GM18517 (cell line): ENCODE measurements around the gene DNAH2.

ENCODE experiments used
- ATAC-seq: cut with Tn5 transposase; IDR thresholded peaks from one replicate; pipeline ENCODE4 v1.9.1; 2021; ENCODE audit warnings: mild to moderate bottlenecking, moderate library complexity; ENCODE audit not compliant: unreplicated experiment

DNAH2 gene

DNA sequence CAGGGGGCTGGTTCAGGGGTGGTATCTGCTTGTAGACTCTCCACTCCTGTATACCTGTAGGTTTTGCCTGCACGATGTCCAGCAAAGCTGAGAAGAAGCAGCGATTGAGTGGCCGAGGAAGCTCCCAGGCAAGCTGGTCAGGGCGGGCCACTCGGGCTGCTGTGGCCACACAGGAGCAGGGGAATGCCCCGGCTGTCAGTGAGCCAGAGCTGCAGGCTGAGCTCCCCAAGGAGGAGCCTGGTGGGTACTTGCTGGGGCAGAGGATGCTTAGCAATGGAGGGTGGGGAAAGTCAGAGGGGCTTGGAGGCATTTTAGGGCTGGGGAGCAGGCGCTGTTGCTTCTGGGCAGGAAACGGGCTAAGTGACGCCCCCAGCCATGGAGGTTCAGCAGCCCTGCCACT lies 2.1 kb downstream of the DNAH2 start:
- ATAC-seq: no peak

GRCh38 chr17:7720125-7720524 lies 2.6 kb downstream of the DNAH2 start:
- no peak for ATAC-seq

DNA sequence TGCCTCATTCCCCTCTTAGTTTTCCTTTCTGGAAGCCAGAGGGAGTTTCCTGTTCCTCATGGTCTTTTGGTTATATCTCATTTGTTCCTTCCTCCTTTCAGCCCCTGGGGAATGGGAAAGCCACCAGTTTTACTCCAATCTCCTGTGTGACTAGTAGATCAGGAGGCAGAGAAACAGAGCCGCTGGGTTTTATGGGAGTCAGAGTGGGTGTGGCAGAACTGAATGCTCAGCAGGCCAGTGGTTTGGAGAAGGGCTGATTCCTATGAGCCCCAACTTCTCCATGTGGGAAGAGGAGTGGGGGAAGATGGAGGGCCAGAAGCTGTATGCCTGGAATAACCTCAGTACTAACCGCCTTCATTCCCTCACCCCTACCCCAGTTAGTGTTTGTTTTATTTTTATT lies 4.1 kb downstream of the DNAH2 start:
- ATAC-seq: no peak

GRCh38 chr17:7727886-7728285 lies 10.3 kb downstream of the DNAH2 start:
- ATAC-seq: no peak

- ATAC-seq: no peak
Measured at GRCh38 chr17:7729816-7730215, 12.3 kb downstream of the DNAH2 start.

- ATAC-seq: no peak
Measured at GRCh38 chr17:7732981-7733539, 15.5 kb downstream of the DNAH2 start.

- ATAC-seq: no peak
Measured at GRCh38 chr17:7737601-7738000, 20.1 kb downstream of the DNAH2 start.

GRCh38 chr17:7739746-7740145 lies 22.2 kb downstream of the DNAH2 start:
- no peak for ATAC-seq

DNA sequence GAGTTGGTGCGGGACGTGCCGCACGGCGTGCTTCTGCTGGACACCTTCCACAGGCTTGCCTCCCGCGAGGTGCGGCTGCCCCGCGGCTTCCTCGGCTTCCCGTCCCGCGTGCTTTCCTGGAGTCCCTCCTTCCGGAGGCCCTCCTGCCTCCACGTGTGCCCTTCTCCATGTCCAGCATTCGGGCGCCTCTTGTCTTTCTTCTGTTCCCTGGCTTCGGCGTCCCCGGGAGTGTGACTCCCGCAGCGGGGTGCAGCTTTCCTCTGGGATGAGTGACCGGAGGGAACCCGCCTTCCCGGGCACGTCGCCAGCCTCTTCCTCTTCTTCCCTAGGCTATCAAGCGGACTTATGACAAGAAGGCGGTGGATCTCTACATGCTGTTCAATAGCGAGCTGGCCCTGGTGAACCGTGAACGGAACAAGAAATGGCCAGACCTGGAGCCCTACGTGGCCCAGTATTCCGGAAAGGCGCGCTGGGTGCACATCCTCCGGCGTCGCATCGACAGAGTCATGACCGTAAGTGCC lies 23.0 kb downstream of the DNAH2 start:
- ATAC-seq: no peak

DNA sequence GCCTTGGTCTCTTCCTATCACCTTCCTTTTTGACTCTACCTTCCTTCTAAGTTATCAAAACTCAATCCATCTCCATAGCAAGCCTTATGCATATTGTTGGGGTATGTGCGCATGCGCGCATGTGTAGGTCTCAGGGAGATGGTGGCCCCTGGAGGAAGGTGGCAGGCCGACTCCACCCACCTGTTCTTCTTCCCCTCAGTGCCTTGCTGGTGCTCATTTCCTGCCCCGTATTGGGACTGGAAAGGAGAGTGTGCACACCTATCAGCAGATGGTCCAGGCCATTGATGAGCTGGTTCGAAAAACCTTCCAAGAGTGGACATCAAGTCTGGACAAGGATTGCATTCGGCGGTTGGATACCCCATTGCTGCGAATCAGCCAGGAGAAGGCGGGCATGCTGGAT lies 25.2 kb downstream of the DNAH2 start:
- no peak for ATAC-seq

DNA sequence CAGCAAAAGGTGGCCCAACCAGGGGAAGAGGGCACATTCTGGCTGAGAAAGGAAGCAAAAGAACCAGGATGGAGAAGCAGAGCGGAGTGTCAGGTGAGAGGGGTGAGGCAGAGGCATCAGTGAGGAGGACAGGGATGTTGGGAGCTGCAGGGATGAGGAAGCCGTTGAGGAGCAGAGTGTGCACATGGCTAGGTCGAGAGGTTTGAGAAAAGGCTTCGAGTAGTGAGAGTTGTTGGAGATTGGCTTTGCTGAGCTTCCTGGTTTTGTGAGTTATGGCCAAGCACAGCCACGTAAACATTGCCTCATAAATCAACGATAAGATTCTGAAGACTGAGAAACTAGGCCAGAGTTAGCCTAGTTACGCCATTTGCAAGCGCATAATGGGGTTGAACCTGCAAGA lies 26.9 kb downstream of the DNAH2 start:
- ATAC-seq: no peak

DNA sequence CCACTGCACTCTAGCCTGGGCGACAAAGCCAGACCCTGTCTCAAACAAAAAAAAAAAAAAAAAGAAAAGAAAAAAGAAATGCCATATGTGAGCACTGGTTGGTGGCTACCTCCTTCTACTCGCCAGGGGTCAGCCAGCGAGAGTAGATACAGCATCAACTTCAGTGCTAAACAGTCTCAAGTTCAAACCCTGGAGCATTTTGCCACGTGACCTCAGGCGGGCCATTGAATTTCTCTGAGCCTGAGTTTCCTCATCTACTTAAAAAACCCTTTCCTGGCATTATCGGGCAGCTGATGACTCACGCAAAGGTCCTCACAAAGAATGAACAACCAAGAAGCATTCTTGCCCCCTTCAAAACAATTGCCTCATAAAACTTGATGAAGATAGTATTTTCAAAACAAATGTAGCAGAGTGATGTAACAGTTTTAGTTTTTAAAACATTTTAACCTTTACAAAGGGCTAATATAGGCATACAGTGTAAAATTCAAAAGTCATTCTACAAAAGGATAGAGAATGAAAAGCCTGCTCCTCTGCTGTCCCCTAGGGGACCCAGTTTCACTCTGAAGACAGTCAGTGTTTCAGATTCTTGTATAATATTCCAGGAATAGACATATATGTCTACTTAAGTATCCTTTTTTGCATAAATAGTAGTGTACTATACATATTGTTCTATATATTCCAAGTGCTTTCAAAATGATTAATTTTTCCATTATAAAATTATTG lies 28.4 kb downstream of the DNAH2 start:
- no peak for ATAC-seq

DNA sequence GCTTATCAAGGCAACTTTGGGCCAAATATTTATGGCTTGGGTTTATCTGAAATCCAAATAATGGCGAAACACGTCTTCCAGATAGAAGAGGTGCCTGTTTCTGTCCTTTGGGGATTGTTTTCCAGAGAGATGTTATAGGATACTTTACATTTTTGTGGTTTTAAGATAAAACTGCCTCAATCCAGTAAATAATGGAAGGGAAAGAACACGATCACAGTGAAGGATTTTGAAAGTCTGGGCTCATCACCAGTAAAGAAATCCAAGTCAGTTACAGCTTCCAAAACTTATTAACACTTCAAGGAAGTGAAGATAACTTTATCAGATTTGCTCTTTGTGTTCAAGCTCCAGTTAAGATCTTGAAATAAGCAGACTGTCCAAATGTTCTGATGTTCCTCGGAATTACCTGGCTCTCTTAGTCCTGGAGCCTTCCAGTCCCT lies 30.1 kb downstream of the DNAH2 start:
- no peak for ATAC-seq

DNA sequence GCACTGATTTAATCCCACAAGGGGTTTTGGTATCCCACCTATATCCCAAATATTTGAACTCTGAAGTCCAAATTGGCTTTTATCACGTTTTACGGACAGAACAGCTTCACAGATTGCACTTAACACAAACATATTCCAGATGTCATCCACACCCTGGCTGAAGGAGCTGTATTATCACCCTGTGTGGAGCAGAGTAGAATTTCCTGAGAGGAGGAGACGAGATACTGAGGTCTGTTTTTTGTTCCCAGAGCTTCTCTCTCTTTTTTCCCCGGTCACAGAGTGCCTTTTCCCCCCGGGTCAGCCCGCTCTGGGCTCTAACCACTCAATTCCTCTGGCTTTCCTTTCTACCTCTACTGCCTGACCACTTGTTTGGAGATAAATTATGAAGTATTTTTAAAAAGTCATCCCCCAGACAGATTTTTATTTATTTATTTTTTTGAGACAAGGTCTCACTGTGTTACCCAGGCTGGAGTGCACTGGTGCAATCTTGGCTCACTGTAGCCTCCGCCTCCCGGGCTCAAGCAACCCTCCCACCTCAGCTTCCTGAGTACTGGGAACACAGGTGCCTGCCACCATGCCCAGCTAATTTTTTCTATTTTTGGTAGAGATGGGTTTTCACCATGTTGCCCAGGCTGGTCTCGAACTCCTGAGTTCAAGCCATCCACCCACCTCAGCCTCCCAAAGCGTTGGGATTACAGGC lies 30.7 kb downstream of the DNAH2 start:
- no peak for ATAC-seq

DNA sequence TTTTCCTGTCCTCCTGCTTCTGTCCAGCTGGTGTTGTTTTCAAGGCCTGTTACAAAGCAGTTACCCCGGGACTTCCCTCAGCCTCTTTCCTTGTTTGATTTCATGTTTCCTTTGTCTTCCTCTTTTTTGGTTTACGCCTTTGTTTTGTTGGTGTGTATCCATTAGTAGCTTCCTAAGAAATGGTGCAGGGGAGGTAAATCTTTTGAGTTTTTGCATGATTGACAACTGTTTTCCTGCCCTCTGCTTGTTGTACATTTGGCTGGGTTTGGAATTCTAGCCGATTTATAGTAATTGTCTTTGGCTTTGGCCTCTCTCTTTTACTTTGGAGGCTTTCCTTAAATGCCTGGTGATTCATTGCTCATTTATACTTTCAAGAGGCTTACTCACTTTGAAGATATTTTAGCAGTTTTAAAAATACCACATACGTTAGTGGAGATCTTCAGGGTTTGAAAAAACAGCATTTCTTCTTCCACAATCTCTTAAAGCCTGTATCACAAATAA lies 32.8 kb downstream of the DNAH2 start:
- no peak for ATAC-seq

- ATAC-seq: no peak
Measured at GRCh38 chr17:7754656-7755055, 37.1 kb downstream of the DNAH2 start.

GRCh38 chr17:7755095-7755890 lies 37.7 kb downstream of the DNAH2 start:
- no peak for ATAC-seq

DNA sequence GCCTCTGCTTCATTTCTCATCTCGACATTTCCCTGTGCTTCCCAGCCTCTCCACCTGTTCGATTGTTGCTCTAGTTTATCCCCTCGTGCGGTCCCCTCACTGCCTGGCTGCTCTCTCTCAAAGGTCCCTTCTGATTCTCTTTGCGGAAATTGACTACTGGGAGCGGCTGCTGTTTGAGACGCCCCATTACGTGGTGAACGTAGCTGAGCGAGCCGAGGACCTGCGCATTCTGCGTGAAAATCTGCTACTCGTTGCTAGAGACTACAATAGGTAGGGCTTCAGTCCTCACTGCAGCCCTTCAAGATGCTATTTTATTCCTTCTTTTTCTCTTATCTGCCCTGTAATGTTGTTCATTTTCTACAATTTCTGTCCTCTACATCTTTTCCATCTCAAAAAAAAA lies 39.4 kb downstream of the DNAH2 start:
- ATAC-seq: no peak

GRCh38 chr17:7763919-7764318 lies 46.4 kb downstream of the DNAH2 start:
- no peak for ATAC-seq

- ATAC-seq: no peak
Measured at GRCh38 chr17:7767004-7767403, 49.5 kb downstream of the DNAH2 start.

- ATAC-seq: no peak
Measured at GRCh38 chr17:7767405-7768021, 50.0 kb downstream of the DNAH2 start.
